K562 (cell line): ENCODE data around the gene ABCC11. TPM values are rescaled to one million over a fixed set of nuclear protein-coding genes. Genes with fewer than 3 reads are reported as not detected.

Experiments used
- CBX2 ChIP-seq: fragments of 200-600 bp; sonication (generic); IDR thresholded peaks from one replicate; pipeline ENCODE4 v1.6.1; 2012; ENCODE audit warnings: mild to moderate bottlenecking, low read length, inconsistent platforms; ENCODE audit not compliant: insufficient read depth, poor library complexity, severe bottlenecking
- CTBP1 ChIP-seq: fragments of 450-650 bp; IDR thresholded peaks from 2 replicates; pipeline ENCODE4 v1.6.1; 2016; ENCODE audit warnings: borderline replicate concordance
- CTCF ChIP-seq, 3 experiments: IDR thresholded peaks in 2 of 3; conservative IDR thresholded peaks in 1 of 3; 2 replicates each; pipeline ENCODE4 v1.5.1; 2011 to 2012; ENCODE audit warnings: low read length in 3 of 3, mild to moderate bottlenecking in 3 of 3, control low read depth in 2 of 3, improper control_type of control experiment in 1 of 3, inconsistent platforms in 1 of 3, low read depth in 1 of 3, mixed read lengths in 1 of 3, moderate library complexity in 1 of 3; ENCODE audit not compliant: insufficient read depth in 2 of 3
- DEAF1 ChIP-seq: fragments of 450-650 bp; formaldehyde crosslinking; IDR thresholded peaks from 2 replicates; pipeline ENCODE4 v1.4.0; 2020; ENCODE audit warnings: mild to moderate bottlenecking, moderate library complexity
- FOXO4 ChIP-seq: fragments of 450-650 bp; formaldehyde crosslinking; IDR thresholded peaks from 2 replicates; pipeline ENCODE4 v1.4.0; 2020; ENCODE audit warnings: mild to moderate bottlenecking, moderate library complexity
- MAZ ChIP-seq, 2 experiments: fragments of 450-650 bp in 1 of 2; sonication (generic) in 1 of 2; formaldehyde crosslinking; IDR thresholded peaks in 1 of 2; conservative IDR thresholded peaks in 1 of 2; 2 replicates each; pipeline versions ENCODE4 v1.4.0 to v1.5.0; 2020; ENCODE audit warnings: mild to moderate bottlenecking in 1 of 2, missing genetic modification reagents in 1 of 2
- MBD2 ChIP-seq: sonication (generic); IDR thresholded peaks from 2 replicates; pipeline ENCODE4 v1.6.1; 2016; ENCODE audit warnings: low read depth, borderline replicate concordance
- NR2C2 ChIP-seq, 2 experiments: fragments of 200-800 bp in 1 of 2; sonication (Bioruptor generic) in 1 of 2; sonication (generic) in 1 of 2; formaldehyde crosslinking in 1 of 2; IDR thresholded peaks; 2 replicates each; pipeline versions ENCODE4 v1.6.1 to v1.8.0; 2016 to 2022; ENCODE audit warnings: mild to moderate bottlenecking in 1 of 2, missing compliant biosample characterization in 1 of 2, missing genetic modification characterization in 1 of 2, missing genetic modification reagents in 1 of 2
- PHF8 ChIP-seq: fragments of 200-600 bp; sonication (generic); IDR thresholded peaks from 2 replicates; pipeline ENCODE4 v1.6.1; 2012; ENCODE audit warnings: mixed run types, mild to moderate bottlenecking, inconsistent platforms, low read length, moderate library complexity, borderline replicate concordance
- PPARD ChIP-seq: fragments of 250-450 bp; sonication (Bioruptor Pico); IDR thresholded peaks from 2 replicates; pipeline ENCODE4 v1.8.0; 2022; ENCODE audit warnings: inconsistent platforms, mild to moderate bottlenecking, moderate library complexity
- PRDM10 ChIP-seq: fragments of 450-650 bp; IDR thresholded peaks from 2 replicates; pipeline ENCODE4 v1.6.1; 2018; ENCODE audit not compliant: partially characterized antibody
- RBBP5 ChIP-seq: fragments of 200-600 bp; sonication (generic); IDR thresholded peaks from 2 replicates; pipeline ENCODE4 v1.6.1; 2012; ENCODE audit warnings: borderline replicate concordance, mild to moderate bottlenecking, low read length, control low read depth, inconsistent platforms; ENCODE audit not compliant: insufficient read depth, poor library complexity, severe bottlenecking
- STAG1 ChIP-seq: sonication (generic); formaldehyde crosslinking; IDR thresholded peaks from 2 replicates; pipeline ENCODE4 v1.5.0; 2020; ENCODE audit warnings: missing genetic modification reagents, borderline replicate concordance
- ZFP36 ChIP-seq: fragments of 150-350 bp; IDR thresholded peaks from 2 replicates; pipeline ENCODE4 v1.6.1; 2018; ENCODE audit warnings: low read length, low read depth; ENCODE audit not compliant: partially characterized antibody
- polyA plus RNA-seq, 8 experiments: library from polyadenylated mRNA; depleted of rRNA in 4 of 8; stranded (reverse) in 5 of 8; unstranded in 3 of 8; fragments of >200 nt; fragmentation: Nextera tagmentation in 2 of 8; fragmentation: Illumina TruSeq in 1 of 8; extraction: Ambion mirVana in 2 of 8; extraction: Trizol in 1 of 8; gene quantifications; 2 replicates each; pipeline versions ENCODE4 v1.2.1 to v1.2.3, GENCODE V29; 2011 to 2014; ENCODE audit warnings: inconsistent platforms in 1 of 8, missing spikeins in 1 of 8
- total RNA-seq, 7 experiments: library from RNA; depleted of rRNA in 6 of 7; stranded (reverse); fragments of >200 nt in 6 of 7; fragmentation: Illumina TruSeq in 2 of 7; extraction: Trizol in 2 of 7; gene quantifications; 2 replicates each; pipeline versions ENCODE4 v1.2.1 to v1.2.3, GENCODE V29; 2011 to 2021; ENCODE audit warnings: low replicate concordance in 1 of 7

Gene ABCC11
- total and polyA plus RNA-seq, 9 of the 15 experiments (the other 6 are each of a cell fraction or from before 2014, with no cell fraction given), result 0.04 to 0.14 (median 0.04) TPM; not detected in 6

- TF ChIP-seq DEAF1 (CRISPR knock-in tag) (peak; percentile 64), CTCF (IDR thresholded peaks at IDR 0.05 in 2 of 3, conservative IDR thresholded peaks at IDR 0.05 in 1 of 3; ENCODE audit: insufficient read depth in 2 of 3, low read depth in 1 of 3, low read length in 3 of 3) (peak; percentile 89 to 92 (median 92)), ZFP36 (peak; percentile 47), STAG1 (peak; percentile 98), CBX2 (no peak), MBD2 (no peak), CTBP1 (peak; percentile 28; the same call in 1 of the 2 replicates), RBBP5 (no peak), PRDM10 (peak; percentile 46), MAZ (CRISPR knock-in tag; conservative IDR thresholded peaks at IDR 0.05 in 1 of 2, IDR thresholded peaks at IDR 0.05 in 1 of 2) (peak in 1 of 2 experiments; percentile 82; a peak in 2 of 4 replicates), PPARD (CRISPR knock-in tag) (no peak), PHF8 (no peak), NR2C2 (CRISPR knock-in tag; IDR thresholded peaks at IDR 0.05) (no peak), NR2C2 (tag; IDR thresholded peaks at IDR 0.05) (no peak), FOXO4 (CRISPR knock-in tag) (no peak)
These were observed 82.2 kb downstream of the ABCC11 start (continued) for GRCh38 chr16:48164907-48165715.
